OCI-LY7 (cell line): ENCODE results near the gene STX18.

ENCODE experiments used
- CTCF ChIP-seq: fragments of 200-600 bp; sonication (generic); conservative IDR thresholded peaks from 2 replicates; pipeline ENCODE4 v1.5.1; 2014; ENCODE audit warnings: mild to moderate bottlenecking, antibody characterized with exemption, low read length, moderate library complexity, mixed read lengths
- EZH2phosphoT487 ChIP-seq: fragments of 200-600 bp; sonication (generic); IDR thresholded peaks from 2 replicates; pipeline ENCODE4 v1.6.1; 2018; ENCODE audit warnings: low read depth, borderline replicate concordance, mild to moderate bottlenecking, mixed run types, antibody characterized with exemption, low read length, moderate library complexity, mixed read lengths

DNA sequence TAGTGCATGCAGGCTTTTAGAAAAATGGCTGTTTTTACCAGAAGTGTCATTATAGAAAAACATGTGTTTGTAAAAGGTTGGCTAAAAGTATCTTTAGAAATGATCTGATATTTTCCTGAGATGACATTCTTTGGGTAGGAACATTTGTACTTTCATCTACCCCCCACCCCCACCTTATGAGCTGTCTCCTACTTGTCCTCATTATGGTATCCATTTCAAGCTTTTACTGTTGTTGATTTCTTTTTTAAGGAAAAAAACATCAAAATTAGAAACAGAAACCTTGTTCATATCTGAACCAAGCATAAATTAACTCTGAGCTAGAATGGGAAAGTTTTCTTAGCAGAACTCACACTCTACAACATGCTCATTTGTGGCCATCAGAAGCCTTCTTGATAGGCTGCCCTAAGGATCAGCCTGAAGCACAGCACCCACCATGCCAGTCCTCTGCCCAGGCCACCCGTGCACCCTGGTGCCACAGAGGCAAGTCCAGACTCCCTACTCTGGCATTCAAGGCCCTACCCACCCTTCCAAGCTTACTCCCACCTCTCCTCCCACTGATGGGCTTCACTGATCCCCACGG, 105.5 kb downstream of the STX18 start:
- TF ChIP-seq CTCF (no peak), EZH2phosphoT487 (no peak)
